OCI-LY3 (cell line): Measurements from ENCODE around the gene RARRES2.

Experiments used
- H2AFZ ChIP-seq: fragments of 200-600, 300-600 bp; shearing (Covaris generic); 2 replicates; pipeline ENCODE4 v1.6.0; 2014; ENCODE audit warnings: antibody characterized with exemption, low read depth, low read length
- H3K27ac ChIP-seq: fragments of 200-600, 300-600 bp; sonication (generic); 2 replicates; pipeline ENCODE4 v1.5.1; 2014; ENCODE audit warnings: mild to moderate bottlenecking, low read length, moderate library complexity, mixed read lengths
- H3K27me3 ChIP-seq: fragments of 200-600, 300-600 bp; sonication (generic); 2 replicates; pipeline ENCODE4 v1.6.1; 2014; ENCODE audit warnings: low read depth, low read length, mixed read lengths
- H3K36me3 ChIP-seq: fragments of 200-600, 300-600 bp; sonication (generic); replicated peaks from 2 replicates; pipeline ENCODE3; 2014; ENCODE audit warnings: low read depth, low read length, mixed read lengths
- H3K4me1 ChIP-seq: fragments of 300-600, 200-600 bp; sonication (generic); 2 replicates; pipeline ENCODE4 v1.6.1; 2014; ENCODE audit warnings: low read length, mixed read lengths
- H3K4me2 ChIP-seq: fragments of 200-600, 300-600 bp; sonication (generic); 2 replicates; pipeline ENCODE4 v1.6.1; 2014; ENCODE audit warnings: low read length, mixed read lengths
- H3K4me3 ChIP-seq: fragments of 300-600, 200-600 bp; sonication (generic); 2 replicates; pipeline ENCODE4 v1.5.1; 2014; ENCODE audit warnings: antibody characterized with exemption, mild to moderate bottlenecking, low read length, moderate library complexity
- H3K79me2 ChIP-seq: fragments of 300-600, 200-600 bp; shearing (Covaris generic); 2 replicates; pipeline ENCODE4 v1.6.1; 2014; ENCODE audit warnings: mild to moderate bottlenecking, low read length, mixed read lengths
- H3K9ac ChIP-seq: fragments of 300-600, 200-600 bp; shearing (Covaris generic); 2 replicates; pipeline ENCODE4 v1.6.0; 2014; ENCODE audit warnings: mild to moderate bottlenecking, low read length, moderate library complexity
- H3K9me3 ChIP-seq: fragments of 200-600, 300-600 bp; shearing (Covaris generic); 2 replicates; pipeline ENCODE4 v1.6.1; 2014; ENCODE audit warnings: low read length, mixed read lengths; ENCODE audit not compliant: insufficient read depth
- H4K20me1 ChIP-seq: fragments of 200-600, 300-600 bp; sonication (generic); 2 replicates; pipeline ENCODE4 v1.6.1; 2016; ENCODE audit warnings: low read length, mixed read lengths; ENCODE audit not compliant: insufficient read depth
- EZH2phosphoT487 ChIP-seq: fragments of 200-600 bp; shearing (Covaris generic); IDR thresholded peaks from 2 replicates; pipeline ENCODE4 v1.6.1; 2018; ENCODE audit warnings: antibody characterized with exemption, mixed run types, low read depth
- TF ChIP-seq, protein P1 (sequence below): fragments of 200-600, 300-600 bp; sonication (generic); IDR thresholded peaks from 2 replicates; pipeline ENCODE4 v1.5.1; 2014; ENCODE audit warnings: antibody characterized with exemption, low read length, low read depth

RARRES2 gene

DNA sequence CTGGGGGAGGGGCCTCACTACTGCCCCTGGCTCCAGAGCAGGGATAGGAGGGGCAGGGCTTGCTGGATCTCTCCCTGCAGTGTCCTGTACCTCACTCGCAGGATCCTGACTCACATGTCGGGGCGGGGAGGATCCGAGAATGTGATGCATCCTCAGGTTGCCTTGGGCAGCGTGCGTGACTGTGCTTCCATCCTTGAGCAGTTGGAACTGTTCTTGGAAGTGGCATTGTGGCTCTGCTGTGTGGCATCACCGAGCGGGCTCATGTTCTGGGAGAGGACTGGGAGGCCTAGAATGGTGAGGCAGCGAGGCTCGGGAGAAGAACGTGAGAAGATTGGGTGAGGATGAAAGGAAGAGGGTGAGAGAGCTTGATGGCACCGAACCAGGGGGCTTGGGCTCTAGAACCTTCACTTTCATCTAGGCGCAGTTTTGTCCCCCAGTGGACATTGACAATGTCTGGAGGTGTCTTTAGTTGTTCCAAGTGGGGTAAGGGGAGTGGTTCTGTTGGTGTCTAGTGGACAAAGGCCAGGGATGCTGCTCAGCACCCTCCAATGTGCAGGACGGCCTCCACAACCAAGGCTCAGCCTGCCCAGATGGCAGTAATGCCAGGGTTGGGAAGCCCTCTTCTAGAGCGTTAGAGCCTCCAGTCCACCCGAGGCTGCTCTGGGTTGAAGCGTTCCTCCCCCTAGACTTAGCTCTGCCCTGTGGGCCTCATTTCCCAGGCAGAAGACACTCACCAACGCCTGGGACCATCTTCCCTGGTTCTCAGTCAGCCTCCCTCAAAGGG is 8.4 kb downstream of the RARRES2 start:
- Histone ChIP-seq H3K9ac (no peak overlapping the region), H3K79me2 (no peaks in the 10 kb centered on the region), H2AFZ (no peak overlapping the region), H3K27ac (no peak overlapping the region), H3K4me1 (no peaks in the 10 kb centered on the region), H3K36me3 (peaks cover 16% of the 10 kb centered on the region), H3K4me2 (no peak overlapping the region), H4K20me1 (no peaks in the 10 kb centered on the region), H3K9me3 (no peaks in the 10 kb centered on the region), H3K4me3 (no peak overlapping the region), H3K27me3 (no peaks in the 10 kb centered on the region)
- no peak for TF ChIP-seq EZH2phosphoT487
- TF ChIP-seq, protein P1, sequence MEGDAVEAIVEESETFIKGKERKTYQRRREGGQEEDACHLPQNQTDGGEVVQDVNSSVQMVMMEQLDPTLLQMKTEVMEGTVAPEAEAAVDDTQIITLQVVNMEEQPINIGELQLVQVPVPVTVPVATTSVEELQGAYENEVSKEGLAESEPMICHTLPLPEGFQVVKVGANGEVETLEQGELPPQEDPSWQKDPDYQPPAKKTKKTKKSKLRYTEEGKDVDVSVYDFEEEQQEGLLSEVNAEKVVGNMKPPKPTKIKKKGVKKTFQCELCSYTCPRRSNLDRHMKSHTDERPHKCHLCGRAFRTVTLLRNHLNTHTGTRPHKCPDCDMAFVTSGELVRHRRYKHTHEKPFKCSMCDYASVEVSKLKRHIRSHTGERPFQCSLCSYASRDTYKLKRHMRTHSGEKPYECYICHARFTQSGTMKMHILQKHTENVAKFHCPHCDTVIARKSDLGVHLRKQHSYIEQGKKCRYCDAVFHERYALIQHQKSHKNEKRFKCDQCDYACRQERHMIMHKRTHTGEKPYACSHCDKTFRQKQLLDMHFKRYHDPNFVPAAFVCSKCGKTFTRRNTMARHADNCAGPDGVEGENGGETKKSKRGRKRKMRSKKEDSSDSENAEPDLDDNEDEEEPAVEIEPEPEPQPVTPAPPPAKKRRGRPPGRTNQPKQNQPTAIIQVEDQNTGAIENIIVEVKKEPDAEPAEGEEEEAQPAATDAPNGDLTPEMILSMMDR = no peak

GRCh38 chr7:150330211-150330885 is 11.1 kb downstream of the RARRES2 start:
- H3K4me3 ChIP-seq = no peak overlapping the region
- no peaks in the 10 kb centered on the region for H3K9me3 ChIP-seq
- H3K27ac ChIP-seq = no peak overlapping the region
- H2AFZ ChIP-seq = no peak overlapping the region
- H3K27me3 ChIP-seq = no peaks in the 10 kb centered on the region
- TF ChIP-seq, protein P1 = no peak
- H3K79me2 ChIP-seq = no peaks in the 10 kb centered on the region
- peaks cover 33% of the 10 kb centered on the region for H3K36me3 ChIP-seq
- no peak overlapping the region for H3K4me2 ChIP-seq
- no peak overlapping the region for H3K9ac ChIP-seq
- H4K20me1 ChIP-seq = no peaks in the 10 kb centered on the region
- peaks cover 7% of the 10 kb centered on the region for H3K4me1 ChIP-seq

DNA sequence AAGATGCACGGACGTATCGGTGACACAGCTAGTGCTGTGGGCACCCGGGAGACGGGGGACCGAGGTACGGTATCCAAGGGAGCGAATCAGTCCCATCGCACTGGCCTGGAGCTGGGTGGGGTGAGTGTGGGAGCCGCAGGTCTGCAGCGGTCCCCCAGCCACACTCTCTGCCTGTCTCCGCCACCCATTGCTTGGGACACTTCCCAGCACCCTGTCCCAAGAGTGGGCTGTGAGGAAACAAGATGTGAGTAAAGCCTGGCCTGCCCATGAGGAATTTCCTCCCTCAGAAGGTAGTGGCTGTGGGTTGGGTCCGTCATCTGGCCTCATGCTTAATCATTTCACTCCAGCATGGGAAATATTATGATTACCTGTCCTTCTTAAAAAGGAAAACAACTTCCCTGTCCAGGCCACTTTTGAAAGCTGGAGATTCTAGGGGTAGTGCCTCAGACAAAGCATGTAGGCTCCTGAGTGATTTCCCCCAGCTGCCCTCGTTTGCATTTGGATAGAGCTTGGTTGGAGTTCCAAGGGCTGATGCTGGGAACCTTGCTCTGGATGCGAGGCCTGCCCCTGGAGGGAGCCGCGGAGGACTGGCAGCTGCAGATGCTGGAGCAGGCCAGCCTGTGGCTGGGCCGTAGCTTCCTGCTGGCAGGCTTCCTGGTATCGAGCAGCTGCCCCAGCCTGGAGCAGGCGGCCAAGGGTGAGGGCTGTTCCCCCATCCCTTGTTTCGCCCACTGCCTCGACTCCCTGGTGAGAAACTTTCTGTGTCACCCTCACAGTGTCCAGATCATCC is 11.9 kb downstream of the RARRES2 start:
- Histone ChIP-seq H3K4me1 (peaks cover 7% of the 10 kb centered on the region), H3K36me3 (peaks cover 33% of the 10 kb centered on the region), H3K4me3 (no peak overlapping the region), H4K20me1 (no peaks in the 10 kb centered on the region), H3K4me2 (no peak overlapping the region), H3K27me3 (no peaks in the 10 kb centered on the region), H3K9me3 (no peaks in the 10 kb centered on the region), H2AFZ (no peak overlapping the region), H3K79me2 (peaks cover 6% of the 10 kb centered on the region), H3K9ac (no peak overlapping the region), H3K27ac (no peak overlapping the region)
- TF ChIP-seq EZH2phosphoT487 = no peak
- TF ChIP-seq, protein P1 = no peak

DNA sequence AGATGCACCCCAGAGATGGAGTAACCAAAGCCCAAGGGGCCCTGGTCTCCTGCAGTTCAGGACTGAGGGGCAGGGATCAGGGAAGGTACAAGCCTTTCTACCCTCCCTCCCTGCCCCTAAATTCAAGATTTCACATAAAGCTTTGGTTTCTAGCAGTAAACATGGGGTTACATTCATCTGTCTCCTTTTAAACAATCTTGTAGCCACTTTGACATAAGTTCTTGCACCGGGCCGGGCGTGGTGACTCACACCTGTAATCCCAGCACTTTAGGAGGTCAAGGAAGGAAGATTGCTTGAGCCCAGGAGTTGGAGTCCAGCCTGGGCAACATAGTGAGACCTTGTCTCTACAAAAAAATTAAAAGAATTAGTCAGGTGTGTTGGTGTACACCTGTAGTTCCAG is 14.1 kb downstream of the RARRES2 start:
- Histone ChIP-seq H3K27ac (no peak overlapping the region), H3K36me3 (peaks cover 33% of the 10 kb centered on the region), H3K4me3 (no peak overlapping the region), H3K79me2 (peaks cover 28% of the 10 kb centered on the region), H3K4me1 (peaks cover 15% of the 10 kb centered on the region), H4K20me1 (no peaks in the 10 kb centered on the region), H3K9me3 (no peaks in the 10 kb centered on the region), H3K9ac (no peak overlapping the region), H3K27me3 (no peaks in the 10 kb centered on the region), H3K4me2 (no peak overlapping the region), H2AFZ (no peak overlapping the region)
- no peak for TF ChIP-seq EZH2phosphoT487
- TF ChIP-seq, protein P1 = no peak
